Stimulated activated CD4-positive, alpha-beta T cell treated with anti-CD3 and anti-CD28 coated beads, TNF-alpha, amount 100 ng/mL, for 48 hours (primary cell): Measurements from ENCODE around the gene PMP22.
"Not testable (repeated sequence)": the region's sequence is repeated elsewhere in the genome, so short reads cannot be mapped to it uniquely, and the experiment has no call there.

Experiments
- DNase-seq, 3 donors: peaks; one replicate each; pipeline ENCODE4 v3.0.0-alpha.2; 2020; ENCODE audit warnings: low read depth in 3 of 3

PMP22 gene

GRCh38 chr17:15210247-15210646 is 54.9 kb downstream of the PMP22 start:
- DNase-seq, result no peak

DNA sequence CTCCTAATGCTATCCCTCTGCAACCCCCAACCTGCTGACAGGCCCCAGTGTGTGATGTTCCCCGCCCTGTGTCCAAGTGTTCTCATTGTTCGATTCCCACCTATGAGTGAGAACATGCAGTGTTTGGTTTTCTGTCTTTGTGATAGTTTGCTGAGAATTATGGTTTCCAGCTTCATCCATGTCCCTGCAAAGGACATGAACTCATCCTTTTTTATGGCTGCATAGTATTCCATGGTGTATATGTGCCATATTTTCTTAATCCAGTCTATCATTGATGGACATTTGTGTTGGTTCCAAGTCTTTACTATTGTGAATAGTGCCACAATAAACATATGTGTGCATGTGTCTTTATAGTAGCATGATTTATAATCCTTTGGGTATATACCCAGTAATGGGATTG is 62.1 kb downstream of the PMP22 start:
- DNase-seq, result not testable (repeated sequence)

GRCh38 chr17:15200574-15200973 is 64.6 kb downstream of the PMP22 start:
- DNase-seq, result not testable (repeated sequence)

GRCh38 chr17:15197229-15197628 is 67.9 kb downstream of the PMP22 start:
- no peak for DNase-seq

DNA sequence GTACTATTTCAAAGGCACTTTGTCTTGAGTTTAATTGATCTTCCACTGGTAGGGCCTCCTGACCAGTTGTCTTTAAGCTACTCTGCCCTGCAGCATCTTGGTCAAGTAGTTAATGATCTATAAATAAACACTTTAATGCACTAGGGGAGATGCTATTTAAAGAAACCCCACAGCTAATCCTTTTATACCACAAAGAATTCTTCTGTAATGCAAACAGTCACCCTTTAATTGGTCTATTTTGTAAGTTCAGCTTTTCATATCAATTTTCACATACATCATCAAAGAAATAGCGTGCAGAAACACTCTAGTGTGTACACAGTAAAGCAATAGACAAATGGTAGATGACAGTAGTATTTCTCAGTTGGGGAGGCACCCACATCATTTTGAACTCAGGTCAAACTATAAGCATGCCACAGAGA is 70.3 kb downstream of the PMP22 start:
- DNase-seq, result no peak

DNA sequence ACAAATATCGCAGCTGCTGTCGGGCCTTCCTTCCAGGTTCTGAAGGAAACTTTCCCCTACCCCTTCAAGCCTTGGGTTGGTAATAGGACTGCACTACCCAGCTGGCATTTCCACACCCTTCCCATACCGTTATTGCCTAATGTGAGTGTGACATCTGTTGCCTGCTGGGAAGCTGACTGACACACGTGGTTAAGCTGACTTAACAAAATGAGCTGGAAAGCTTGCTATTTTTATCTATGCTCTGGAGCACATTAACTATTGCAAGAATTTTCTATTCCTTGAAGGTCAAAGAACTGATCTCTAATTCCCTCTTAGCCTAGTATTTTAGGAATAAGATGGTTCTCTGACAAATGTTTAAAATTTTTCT is 79.5 kb downstream of the PMP22 start:
- no peak for DNase-seq

- no peak for DNase-seq
Observed at GRCh38 chr17:15184872-15185624, 80.1 kb downstream of the PMP22 start.

DNA sequence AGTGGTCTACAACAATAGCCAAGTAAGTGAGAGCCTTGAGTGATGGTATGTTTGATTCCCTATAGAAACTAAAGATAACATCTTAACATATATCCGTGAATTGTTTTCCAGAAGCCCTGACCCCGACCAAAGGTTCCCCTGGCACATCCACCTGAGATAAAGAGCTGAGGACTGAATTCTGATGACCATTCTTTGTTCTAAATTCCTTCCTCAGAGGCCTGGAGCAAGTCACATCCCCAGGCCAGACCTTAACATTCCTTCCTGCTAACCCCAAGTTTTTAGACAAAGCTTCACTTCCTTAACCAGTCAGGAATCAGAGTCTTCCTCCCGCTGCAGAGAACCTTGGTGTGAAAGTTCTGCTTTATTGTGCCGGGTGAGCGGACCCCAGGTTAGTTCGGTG is 83.3 kb downstream of the PMP22 start:
- DNase-seq, result no peak

- no peak for DNase-seq
Observed at GRCh38 chr17:15181333-15181732, 83.8 kb downstream of the PMP22 start.

- DNase-seq, result no peak
Observed at GRCh38 chr17:15180121-15180561, 85.0 kb downstream of the PMP22 start.
